Stimulated activated naive CD8-positive, alpha-beta T cell treated with anti-CD3 and anti-CD28 coated beads, Interleukin-15, Interleukin-2, amounts not matched to agents 100 U/mL and 50 U/mL, for 24 hours (primary cell): ENCODE measurements around the gene USP35.

ENCODE experiments used
- ATAC-seq: fragments of 150-1000 bp; cut with Tn5 transposase; one replicate; pipeline ENCODE4 v1.10.0; 2021
- DNase-seq: peaks from one replicate; pipeline ENCODE4 v3.0.0; 2021

The USP35 gene, protein sequence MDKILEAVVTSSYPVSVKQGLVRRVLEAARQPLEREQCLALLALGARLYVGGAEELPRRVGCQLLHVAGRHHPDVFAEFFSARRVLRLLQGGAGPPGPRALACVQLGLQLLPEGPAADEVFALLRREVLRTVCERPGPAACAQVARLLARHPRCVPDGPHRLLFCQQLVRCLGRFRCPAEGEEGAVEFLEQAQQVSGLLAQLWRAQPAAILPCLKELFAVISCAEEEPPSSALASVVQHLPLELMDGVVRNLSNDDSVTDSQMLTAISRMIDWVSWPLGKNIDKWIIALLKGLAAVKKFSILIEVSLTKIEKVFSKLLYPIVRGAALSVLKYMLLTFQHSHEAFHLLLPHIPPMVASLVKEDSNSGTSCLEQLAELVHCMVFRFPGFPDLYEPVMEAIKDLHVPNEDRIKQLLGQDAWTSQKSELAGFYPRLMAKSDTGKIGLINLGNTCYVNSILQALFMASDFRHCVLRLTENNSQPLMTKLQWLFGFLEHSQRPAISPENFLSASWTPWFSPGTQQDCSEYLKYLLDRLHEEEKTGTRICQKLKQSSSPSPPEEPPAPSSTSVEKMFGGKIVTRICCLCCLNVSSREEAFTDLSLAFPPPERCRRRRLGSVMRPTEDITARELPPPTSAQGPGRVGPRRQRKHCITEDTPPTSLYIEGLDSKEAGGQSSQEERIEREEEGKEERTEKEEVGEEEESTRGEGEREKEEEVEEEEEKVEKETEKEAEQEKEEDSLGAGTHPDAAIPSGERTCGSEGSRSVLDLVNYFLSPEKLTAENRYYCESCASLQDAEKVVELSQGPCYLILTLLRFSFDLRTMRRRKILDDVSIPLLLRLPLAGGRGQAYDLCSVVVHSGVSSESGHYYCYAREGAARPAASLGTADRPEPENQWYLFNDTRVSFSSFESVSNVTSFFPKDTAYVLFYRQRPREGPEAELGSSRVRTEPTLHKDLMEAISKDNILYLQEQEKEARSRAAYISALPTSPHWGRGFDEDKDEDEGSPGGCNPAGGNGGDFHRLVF

DNA sequence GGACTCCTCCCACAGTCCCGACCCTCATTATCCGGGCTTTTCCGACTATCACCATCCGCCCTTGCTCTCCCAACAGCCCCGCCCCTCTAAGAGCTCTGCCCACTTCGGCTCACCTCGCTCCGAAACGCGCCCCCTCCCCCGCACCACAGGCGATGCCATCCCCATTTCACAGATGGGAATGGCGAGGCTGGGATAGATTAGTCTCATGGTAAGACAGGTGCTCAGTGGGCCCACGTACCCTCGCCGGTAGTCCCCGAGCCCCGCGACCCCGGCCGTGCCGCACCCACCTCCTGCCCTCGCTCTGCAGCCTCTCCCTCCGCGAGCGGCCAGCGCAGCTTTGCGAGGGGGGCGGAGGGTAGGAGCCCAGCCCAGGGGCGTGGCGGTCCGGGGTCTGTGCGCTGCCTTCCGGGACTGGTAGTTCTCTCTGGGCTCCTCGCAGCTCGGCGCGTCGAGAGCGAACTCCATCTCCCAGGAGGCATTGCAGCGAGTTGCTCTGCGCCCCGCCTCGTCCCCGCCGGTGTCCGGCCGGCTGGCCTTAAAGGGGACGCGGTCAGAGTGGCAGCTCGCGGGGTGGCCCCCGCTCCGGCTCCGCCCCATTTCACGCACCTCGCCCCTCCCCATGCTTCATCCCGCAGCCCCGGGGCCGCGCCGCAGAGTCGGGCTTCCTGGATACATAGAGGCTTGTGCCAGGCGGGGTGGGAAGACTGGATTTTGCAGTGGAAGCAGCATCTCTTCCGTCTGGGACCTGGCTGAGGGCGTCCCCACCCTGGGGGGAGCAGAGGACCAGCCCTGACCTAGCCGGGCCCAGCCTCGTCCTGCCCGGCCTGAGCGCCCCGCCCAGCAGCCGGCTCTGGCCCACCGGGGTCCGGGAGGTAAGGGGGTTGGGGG lies at the start of gene USP35, which contains the start of gene KCTD21:
TSS of gene USP35 (plus strand) at position 634 of the 888 bp plus-strand sequence. CDS start 7,327 bp downstream, outside the sequence.
TSS of gene KCTD21 (minus strand) at position 341 of the 888 bp plus-strand sequence. CDS start 14,072 bp downstream, outside the sequence.
- peak; percentile 94 for ATAC-seq
- DNase-seq: peak; percentile 93

DNA sequence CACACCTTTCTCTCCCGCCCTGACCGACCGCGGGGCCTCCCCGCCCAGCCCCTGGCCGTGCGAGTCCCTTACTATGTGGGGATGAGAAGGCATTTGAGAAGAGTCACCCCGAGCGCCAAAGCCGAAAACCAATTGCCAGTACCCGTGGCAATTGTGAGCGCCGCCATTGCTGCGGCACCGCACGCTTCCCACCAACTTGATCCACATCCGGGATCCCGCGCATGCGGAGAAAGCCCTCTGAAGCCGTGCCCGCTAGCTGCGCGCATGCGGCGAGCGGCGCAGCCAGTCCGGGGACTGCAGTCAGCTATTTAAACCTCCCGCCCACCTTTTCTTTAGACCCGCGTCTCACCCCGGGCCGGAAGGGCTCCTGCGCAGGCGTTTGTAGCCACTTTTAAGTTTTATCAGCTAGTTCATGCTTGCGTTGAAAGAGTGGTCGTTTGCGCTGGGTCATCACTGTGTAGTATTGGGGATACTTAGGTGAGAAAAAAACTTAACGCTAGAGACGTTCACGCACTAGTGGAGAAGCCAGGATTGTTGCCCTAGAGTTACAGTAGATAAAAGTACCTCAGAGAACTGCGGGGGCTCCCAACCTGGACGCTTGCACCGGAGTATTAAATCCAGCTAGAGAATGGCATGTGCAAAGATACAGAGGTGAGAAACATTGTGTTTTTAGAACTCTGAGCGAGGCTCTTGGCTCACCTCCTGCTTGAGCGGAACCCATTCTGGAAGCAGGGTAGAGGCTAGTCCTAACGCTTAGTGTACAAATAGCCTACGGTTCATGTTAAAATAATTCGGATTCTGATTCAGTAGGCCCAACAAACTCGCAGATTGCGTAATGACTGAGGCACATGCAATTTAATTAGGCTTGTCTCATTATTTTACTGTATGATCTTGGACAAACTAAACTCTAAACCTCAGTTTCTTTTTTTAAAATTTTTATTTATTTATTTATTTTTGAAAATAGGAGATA lies 49.0 kb upstream of the USP35 start, which contains the start of gene ALG8:
TSS of gene ALG8 (minus strand) at position 205 of the 970 bp plus-strand sequence. CDS start at position 167, 38 bp downstream.
- ATAC-seq: peak; percentile 96
- DNase-seq: peak; percentile 96

DNA sequence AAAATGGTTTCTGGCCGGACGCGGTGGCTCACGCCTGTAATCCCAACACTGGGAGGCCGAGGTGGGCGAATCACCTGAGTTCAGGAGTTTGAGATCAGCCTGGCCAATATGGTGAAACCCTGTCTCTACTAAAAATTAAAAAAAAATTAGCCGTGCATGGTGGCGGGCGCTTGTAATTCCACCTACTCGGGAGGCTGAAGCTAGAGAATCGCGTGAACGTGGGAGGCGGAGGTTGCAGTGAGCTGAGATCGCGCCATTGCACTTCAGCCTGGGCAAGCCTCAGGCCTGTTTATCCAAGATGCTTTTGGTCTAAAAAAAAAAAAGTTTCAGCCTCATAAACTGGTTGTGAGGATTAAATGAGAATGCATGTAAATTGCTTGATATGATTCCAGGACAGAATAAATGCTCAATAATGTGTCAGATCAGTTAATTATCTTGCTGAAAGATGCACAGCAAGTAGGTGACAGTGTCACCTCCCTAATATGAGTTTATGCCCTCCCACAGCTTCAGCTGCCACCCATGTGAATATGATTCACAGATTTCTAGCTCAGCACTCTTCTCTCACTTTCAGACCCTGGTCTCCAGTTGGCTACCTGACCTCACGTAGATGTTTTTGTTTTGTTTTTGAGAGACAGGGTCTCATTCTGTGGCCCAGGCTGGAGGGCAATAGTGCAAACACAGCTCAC lies 48.2 kb upstream of the USP35 start:
- ATAC-seq: no peak
- DNase-seq: no peak

DNA sequence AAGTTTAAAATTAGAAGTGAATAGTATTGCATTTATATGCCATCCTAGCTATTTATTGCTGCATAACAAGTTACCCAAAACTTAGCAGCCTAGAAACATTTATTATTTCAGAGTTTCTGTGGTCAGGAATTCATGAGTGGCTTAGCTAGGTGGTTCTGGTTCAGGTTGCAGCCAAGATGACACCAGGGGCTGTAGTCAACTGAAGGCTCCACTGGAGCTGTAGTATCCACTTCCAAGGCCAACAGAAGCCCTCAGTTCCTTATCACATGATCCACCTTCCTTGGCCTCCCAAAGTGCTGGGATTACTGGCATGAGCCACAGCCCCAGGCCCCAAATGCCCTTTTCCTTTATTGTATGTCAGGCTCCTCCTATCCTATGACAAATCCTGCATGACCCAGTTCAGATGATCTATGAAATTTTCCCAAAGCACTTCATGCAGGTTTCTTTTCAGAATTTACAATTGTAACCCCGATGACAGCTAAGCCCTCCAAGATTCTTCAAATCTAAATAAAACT lies 43.2 kb upstream of the USP35 start:
- ATAC-seq: no peak
- no peak for DNase-seq

DNA sequence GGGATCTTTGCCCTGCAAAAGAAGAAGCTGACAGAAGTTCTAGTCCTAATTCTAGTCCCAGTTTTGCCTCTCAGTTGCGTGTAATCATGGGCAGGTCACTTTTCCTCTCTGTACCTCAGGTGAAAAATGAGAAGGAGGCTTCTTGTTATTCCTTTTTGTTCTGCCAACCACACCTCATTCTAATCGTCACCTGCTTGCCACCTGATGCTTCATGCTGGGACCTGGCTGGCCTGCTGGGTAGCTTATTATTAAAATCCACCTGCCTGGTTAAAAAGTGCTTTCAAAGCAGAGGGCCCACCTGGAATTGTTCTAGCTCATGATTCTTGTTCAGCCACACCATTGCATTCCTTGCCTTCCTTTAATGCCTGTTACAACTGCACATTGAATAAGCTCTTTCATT lies 40.9 kb upstream of the USP35 start:
- no peak for ATAC-seq
- DNase-seq: no peak

DNA sequence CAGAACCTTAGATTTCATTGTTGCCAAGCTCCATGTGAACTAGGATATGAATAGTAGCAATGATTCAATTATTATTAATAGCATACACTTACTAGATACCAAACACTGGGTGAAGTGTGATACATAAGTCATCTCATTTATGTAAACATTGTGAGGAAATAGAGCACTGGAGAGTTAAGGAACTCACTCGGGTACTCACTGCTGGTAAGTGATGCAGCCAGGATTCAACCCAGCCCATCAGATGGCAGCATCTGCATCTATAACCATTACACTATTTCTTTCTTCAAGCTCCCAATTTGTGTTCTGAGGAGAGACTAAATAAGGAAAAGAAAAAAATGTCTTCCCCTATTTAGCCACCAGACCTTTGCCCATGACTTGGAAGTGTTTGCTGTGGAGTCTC lies 39.1 kb upstream of the USP35 start:
- DNase-seq (no peak), ATAC-seq (no peak)

DNA sequence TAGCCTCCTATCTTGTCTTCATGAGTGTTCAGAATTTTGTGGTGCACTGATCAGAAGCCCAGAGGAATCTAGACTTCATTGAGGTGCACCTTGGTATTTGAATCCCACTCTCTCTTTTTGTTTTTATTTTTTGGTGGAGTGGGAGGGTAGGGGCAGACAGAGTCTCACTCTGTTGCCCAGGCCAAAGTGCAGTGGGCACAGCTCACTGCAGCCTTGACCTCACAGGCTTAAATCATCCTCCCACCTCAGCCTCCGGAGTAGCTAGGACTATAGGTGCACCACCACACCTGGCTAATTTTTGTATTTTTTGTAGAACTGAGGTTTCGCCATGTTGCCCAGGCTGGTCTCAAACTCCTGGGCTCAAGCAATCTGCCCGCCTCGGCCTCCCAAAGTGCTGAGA lies 38.4 kb upstream of the USP35 start:
- ATAC-seq: no peak
- no peak for DNase-seq

DNA sequence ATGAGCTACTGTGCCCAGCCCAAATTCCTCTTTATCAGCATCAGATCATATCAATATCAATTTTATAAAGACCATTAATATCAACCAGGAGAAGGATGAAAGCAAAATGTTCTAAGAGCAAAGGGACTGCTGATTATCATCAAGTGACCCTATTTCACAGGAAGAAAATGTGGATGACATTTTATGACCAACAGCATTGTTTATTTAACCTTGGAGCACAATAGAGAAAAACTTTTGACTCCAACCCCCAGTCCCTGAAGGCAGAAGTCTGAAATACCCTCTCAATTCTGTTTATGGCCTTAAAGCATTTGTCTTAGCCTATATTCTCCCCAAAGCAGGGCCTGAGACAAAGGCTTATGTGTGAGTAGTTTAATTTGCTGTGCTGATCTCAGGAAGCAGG lies 38.0 kb upstream of the USP35 start:
- ATAC-seq (no peak), DNase-seq (no peak)

DNA sequence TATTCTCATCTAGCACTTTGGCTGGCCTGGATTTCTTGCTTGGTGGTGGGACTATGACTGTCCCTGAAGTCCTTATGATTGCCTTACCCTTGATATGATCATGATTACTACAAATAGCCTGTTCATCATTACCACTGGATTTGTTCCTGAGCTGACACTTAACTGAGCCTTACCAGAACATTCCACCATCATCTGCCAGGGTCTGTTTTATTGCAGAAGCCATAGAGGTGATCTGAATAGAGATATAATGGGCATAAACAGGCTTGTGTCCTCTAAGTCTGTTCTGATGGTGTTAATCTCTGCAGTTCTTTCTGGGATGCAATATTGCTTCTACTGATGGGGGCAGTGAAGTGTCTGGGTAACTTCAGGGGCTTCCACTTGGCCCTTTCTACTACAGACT lies 36.9 kb upstream of the USP35 start:
- DNase-seq: no peak
- no peak for ATAC-seq

DNA sequence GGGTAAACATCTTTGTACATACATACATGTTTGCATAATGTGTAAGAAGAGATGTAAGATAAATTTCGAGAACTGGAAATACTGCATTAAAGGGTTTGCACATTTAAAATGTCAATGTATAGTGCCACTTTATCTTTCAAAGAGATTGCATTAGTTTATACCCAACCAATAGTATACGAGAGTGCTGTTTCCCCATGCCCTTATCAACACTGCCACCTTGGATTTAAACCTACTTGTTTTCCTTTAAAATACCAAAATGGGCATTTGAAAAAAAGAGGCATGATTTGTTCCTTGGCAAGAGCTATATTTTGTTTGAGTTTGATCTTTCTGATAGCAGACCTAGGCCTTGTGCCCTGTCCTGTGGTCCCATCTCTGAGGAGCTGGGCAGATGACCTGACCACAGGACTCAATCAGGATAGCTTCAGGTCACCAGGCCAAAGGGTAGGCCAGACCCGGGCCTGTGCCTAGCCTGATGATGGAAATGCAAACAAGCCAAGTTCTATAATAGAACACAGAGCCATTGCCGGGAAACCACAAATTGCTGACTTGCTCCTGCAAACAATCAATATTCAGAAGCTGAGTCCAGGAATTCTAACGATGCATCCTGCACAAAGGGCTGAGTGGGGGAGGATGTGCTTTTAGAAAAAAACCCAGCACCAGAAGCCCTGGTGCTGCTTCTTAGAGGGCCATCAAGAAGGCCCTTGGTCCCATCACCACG lies 32.4 kb upstream of the USP35 start:
- no peak for ATAC-seq
- DNase-seq: no peak

DNA sequence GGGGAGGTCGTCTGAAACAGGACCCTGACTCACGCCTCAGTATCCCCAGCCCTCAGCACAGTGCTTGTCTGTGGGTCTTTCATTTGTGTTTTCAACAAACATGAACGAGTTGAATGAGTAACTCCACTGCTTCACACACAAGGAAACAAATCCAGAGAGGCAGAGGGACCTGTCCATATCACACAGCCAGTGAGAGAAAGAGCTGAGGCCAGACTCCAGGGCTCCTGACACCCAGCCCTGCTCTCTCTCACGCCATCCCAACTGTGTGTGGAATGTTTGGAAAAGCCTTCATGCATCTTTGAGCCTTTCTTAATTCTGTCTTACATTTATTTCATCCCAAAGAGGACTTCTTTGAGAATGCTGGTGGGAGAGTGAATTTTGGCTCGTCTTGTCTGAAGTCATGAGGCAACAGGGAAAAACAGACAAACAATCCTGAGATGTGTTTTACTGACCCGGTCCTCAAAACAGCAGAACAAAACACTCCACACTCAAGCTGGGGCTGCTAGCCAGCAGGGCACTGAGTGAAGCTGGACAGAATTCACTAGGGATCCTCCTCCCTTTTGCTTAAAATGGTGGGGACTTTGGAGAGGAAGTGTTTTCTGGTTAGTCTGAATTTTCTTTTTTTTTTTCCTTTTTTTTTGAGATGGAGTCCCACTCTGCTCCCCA lies 29.6 kb upstream of the USP35 start:
- ATAC-seq (no peak), DNase-seq (no peak)

DNA sequence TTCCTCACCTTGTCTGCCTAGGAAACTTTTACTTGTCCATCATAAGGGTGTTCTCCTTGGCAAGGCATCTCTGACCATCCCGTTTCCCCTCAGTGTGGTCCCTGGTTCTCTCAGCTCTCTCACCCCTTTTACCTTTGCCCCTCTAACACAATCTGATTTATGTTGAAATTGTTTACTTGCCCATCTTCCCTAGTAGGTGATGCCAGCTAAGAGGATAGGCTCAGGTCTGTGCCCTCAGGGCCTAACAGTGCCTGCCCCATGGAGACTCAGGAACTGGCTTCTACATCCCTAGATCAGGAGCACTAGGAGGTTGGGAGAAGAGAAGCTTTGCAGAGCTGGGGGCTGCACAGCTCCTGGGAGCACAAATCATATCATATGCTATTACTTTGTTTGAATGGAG lies 28.2 kb upstream of the USP35 start:
- no peak for ATAC-seq

DNA sequence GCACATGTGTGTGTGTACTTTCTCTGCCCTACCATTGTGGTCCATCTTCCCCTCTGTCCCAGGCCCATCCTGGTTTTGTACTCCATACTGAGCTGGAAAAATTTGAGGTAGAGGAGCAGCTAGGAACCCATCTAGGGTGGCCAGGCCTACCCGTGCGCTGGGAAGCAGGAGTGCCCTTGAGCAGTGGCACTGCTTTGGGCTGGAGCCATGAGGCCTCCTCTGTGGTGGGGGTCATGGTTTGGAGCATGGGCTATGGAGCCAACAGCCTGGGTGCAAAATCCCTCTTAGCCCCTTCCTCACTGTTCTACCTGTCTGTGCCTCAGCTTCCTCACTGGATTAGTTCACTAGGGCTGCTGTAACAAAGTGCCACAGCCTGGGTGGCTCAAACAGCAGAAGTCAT lies 27.4 kb upstream of the USP35 start:
- DNase-seq (no peak), ATAC-seq (peak; percentile 14)

More for the DNA sequence above, 28.2 kb upstream of the USP35 start:
- DNase-seq: no peak

DNA sequence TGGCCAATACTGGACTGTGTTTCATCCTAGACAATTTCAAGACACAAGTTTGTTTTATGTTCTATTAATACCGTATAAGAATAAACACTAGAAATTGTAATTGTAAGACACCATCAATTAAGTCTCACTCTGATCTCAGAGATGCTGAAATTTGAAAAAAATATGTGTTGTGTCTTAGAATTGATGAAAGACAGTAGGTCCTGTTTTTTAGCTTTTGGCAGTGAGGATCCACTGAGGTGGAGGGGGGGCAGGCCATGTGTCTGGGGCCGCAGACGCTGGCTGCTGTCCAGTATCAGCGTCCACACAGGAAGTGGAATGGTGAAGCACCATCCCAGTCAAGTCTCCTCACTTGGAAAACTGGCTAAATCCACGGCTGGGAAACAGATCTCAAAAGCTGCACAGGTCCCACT lies 26.8 kb upstream of the USP35 start:
- DNase-seq (no peak), ATAC-seq (no peak)

DNA sequence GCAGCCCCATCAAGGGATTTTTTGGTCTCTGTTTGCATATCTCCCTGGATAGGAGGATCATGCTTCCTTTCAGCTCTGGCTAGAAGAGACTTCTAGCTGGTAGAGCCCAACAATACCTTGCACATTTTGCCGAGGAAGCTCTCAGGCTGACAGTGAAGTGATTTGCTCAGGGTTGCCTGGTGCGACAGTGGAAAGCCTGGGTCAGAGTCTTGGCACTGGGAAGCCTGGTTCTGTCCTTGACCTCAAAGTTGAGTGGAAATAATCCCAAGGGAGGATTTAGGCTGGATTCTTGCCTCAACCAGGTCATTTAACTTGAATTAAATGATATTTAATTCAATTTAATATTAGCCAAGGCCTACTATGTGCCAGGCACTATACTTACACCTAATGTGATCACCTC lies 24.9 kb upstream of the USP35 start:
- no peak for ATAC-seq
- no peak for DNase-seq

DNA sequence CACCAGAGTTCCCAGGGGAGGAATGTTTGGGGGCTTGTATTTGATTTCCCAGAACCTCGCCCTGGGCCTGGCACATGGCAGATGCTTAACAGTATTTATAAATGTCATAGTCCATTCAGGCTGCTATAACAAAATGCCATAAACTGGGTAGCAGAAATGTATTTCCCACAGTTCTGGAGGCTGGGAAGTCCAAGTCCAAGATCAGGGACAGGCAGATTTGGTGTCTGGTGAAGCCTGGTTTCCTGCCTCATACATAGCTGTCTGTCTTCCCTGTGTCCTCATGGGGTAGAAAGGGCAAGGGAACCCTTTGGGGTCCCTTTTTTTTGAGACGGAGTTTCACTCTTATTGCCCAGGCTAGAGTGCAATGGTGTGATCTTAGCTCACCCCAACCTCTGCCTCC lies 24.2 kb upstream of the USP35 start:
- no peak for DNase-seq
- ATAC-seq: no peak

DNA sequence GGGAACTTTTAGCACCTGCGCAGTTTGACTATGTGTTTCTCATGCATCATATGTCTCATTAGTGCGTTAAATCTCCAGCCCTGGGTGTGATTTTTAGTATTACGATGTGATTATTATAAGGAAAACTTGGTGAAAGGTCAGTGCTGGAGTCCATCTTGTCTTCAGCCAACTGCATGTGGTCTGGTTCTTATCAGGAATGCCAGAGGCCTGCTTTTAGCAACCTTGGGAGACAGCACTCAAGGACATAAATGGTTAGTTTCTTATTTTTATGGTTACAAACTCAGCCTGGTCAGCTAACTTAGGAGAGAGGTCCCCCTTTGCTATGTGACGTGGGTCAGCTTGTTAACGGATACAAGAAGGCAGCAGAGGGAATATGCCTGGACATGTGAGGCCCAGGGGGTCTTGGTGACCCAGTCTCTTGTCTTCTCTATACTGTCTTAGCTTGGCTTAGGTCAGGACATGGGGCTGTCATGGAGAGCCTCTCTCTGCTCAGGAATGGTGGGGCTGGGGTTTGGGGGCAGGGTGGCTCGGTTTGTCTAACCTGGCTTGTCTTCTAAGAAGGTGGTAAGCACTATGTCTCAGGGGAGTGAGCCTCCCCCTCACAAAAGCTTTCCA lies 21.8 kb upstream of the USP35 start:
- ATAC-seq (no peak), DNase-seq (no peak)
